Fibroblast of the aortic adventitia (primary cell): ENCODE data around the gene AP1AR. TPM values are rescaled to one million over a fixed set of nuclear protein-coding genes. Genes with fewer than 3 reads are reported as not detected.

ENCODE experiments used
- DNase-seq: peaks from one replicate; pipeline ENCODE4 v3.0.0-alpha.2; 2010; ENCODE audit warnings: low read depth
- H3K4me3 ChIP-seq: 2 replicates; pipeline ENCODE4 v1.5.1; 2011; ENCODE audit warnings: low read depth, mild to moderate bottlenecking, control low read depth, low read length, moderate library complexity
- total RNA-seq: library from RNA; depleted of rRNA; stranded (reverse); fragments of >200 nt; gene quantifications from 2 replicates; pipeline ENCODE4 v1.2.3, GENCODE V29; 2012; ENCODE audit warnings: low replicate concordance
- TF ChIP-seq, protein P1 (sequence below): IDR thresholded peaks from 2 replicates; pipeline ENCODE4 v1.5.1; 2011; ENCODE audit warnings: mild to moderate bottlenecking, low read length, control low read depth, inconsistent platforms; ENCODE audit not compliant: insufficient read depth

Gene AP1AR
- total RNA-seq, 1 donor: 25.8 TPM

DNA sequence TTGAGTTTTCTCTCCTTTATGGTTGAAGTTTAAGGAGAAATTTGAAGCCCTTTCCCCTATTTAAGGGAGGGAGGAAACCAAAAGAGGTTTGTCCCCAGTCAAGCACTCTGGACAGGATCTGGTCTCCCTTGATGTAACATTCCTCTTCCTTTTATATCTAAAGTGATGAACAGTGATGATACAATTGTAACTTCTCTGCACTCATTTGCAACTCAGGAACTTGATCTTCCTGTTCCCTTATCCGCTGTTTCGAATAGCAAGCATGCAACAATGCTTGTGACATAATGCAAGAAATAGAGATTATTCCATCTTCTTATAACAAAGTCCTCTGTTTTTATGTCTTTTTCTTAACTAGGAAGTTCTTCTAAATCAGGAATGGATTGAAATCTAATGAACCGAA is 83.9 kb downstream of the AP1AR start:
- TF ChIP-seq, protein P1, sequence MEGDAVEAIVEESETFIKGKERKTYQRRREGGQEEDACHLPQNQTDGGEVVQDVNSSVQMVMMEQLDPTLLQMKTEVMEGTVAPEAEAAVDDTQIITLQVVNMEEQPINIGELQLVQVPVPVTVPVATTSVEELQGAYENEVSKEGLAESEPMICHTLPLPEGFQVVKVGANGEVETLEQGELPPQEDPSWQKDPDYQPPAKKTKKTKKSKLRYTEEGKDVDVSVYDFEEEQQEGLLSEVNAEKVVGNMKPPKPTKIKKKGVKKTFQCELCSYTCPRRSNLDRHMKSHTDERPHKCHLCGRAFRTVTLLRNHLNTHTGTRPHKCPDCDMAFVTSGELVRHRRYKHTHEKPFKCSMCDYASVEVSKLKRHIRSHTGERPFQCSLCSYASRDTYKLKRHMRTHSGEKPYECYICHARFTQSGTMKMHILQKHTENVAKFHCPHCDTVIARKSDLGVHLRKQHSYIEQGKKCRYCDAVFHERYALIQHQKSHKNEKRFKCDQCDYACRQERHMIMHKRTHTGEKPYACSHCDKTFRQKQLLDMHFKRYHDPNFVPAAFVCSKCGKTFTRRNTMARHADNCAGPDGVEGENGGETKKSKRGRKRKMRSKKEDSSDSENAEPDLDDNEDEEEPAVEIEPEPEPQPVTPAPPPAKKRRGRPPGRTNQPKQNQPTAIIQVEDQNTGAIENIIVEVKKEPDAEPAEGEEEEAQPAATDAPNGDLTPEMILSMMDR: no peak
- DNase-seq: no peak
- no peak overlapping the region for H3K4me3 ChIP-seq

DNA sequence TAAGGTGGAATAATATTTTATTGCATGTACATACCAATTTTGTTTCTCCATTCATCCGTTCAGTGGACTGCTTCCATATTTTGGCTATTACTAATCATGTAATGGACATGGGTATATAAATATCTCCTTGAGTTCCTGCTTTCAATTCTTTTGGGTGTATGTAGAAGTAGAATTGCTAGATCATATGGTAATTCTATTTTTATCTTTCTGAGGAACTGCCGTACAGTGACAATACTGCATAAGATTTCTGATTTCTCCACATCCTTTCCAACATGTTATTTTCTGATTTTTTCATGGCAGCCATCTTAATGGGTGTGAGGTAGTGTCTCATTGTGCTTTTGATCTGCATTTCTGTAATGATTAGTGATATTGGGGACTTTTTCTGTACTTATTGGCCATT is 84.8 kb downstream of the AP1AR start:
- H3K4me3 ChIP-seq: no peak overlapping the region
- TF ChIP-seq, protein P1: no peak
- DNase-seq: no peak

DNA sequence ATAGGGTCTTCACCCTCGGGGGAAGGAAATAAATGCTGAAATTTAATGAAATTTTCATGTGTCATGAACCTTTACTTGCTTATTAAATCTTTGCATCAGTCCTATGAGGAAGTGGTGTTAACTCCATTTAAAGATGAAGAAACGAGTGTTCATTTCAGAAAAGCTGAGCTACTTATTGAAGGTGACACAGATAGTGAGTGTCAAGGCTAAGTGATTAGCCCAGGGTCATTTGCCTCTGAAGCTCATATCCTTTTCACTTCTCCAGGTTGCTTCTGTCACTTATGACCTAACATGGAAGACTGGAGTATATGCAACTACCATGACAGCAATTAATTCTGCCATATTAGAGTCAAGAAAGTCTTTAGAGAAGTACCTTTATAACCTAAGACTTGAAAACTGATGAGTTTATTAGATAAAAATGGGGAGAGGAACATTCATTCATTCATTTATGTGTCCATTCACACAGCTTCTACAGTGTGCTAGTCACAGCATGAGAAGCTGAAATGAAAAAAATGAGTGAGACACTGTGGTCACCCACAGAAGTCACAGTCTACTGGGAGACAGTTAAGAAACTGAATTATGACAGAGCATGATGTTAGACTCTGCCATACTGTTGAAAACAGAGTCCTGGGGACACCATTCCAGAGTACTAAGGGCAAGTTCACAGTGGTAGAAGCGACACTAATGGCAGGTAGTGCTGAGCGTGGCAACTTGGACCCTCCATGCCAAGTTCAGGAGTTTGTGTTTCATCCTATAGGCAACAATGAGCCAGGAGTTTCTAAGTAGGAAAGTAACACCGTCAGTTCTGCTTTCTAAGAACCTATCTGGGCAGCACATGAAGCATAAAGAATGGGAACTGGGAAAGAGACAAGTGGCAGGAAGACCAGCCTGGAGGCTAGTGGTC is 86.9 kb downstream of the AP1AR start:
- TF ChIP-seq, protein P1: no peak
- no peak overlapping the region for H3K4me3 ChIP-seq
- DNase-seq: no peak

Other genes starting within 250 kb of the AP1AR start
- 0.90 and 5.1 TPM in 2 replicates for gene FAM241A, start 86.3 kb upstream of the AP1AR start, total RNA-seq
- 2.8 and 8.9 TPM in 2 replicates for gene TIFA, start 54.1 kb downstream of the AP1AR start, total RNA-seq
- 14.1 and 34.1 TPM in 2 replicates for gene ALPK1, start 65.6 kb downstream of the AP1AR start, total RNA-seq